ENCODE measurements around the gene DNAI7. TPM values are rescaled to one million over a fixed set of nuclear protein-coding genes. Genes with fewer than 3 reads are reported as not detected.

Gene DNAI7
- total RNA-seq, 2 donors from 2014 or later, result 1.6 TPM

GRCh38 chr12:25121916-25122315 is 73.0 kb downstream of the DNAI7 start:
- Mint-ChIP-seq H3K27ac (no peak overlapping the region), H3K4me3 (no peak overlapping the region), H3K4me1 (peaks cover 10% of the 10 kb centered on the region), H3K27me3 (ENCODE audit: insufficient read depth) (no peaks in the 10 kb centered on the region), H3K36me3 (ENCODE audit: low read depth) (no peaks in the 10 kb centered on the region), H3K9me3 (no peaks in the 10 kb centered on the region)
- TF ChIP-seq, protein P1, sequence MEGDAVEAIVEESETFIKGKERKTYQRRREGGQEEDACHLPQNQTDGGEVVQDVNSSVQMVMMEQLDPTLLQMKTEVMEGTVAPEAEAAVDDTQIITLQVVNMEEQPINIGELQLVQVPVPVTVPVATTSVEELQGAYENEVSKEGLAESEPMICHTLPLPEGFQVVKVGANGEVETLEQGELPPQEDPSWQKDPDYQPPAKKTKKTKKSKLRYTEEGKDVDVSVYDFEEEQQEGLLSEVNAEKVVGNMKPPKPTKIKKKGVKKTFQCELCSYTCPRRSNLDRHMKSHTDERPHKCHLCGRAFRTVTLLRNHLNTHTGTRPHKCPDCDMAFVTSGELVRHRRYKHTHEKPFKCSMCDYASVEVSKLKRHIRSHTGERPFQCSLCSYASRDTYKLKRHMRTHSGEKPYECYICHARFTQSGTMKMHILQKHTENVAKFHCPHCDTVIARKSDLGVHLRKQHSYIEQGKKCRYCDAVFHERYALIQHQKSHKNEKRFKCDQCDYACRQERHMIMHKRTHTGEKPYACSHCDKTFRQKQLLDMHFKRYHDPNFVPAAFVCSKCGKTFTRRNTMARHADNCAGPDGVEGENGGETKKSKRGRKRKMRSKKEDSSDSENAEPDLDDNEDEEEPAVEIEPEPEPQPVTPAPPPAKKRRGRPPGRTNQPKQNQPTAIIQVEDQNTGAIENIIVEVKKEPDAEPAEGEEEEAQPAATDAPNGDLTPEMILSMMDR (conservative IDR thresholded peaks at IDR 0.05), result no peak
- Histone ChIP-seq H3K27me3 (ENCODE audit: control insufficient read depth, insufficient read depth, low read length, poor library complexity, severe bottlenecking) (no peaks in the 10 kb centered on the region), H3K4me3 (ENCODE audit: low read length) (no peak overlapping the region), H3K9me3 (ENCODE audit: control insufficient read depth, low read length) (no peaks in the 10 kb centered on the region), H3K36me3 (ENCODE audit: control insufficient read depth, insufficient read depth, low read length) (no peaks in the 10 kb centered on the region), H3K27ac (ENCODE audit: low read depth, low read length) (no peak overlapping the region), H3K9ac (ENCODE audit: extremely low read depth, low read length, poor library complexity, severe bottlenecking) (no peak overlapping the region), H3K4me1 (ENCODE audit: control insufficient read depth, insufficient read depth, low read length) (no peaks in the 10 kb centered on the region)
- WGBS, 2 experiments (ENCODE audit: insufficient coverage in 1 of 2, insufficient read length in 1 of 2), result 100% methylated on average over 3 of the region's 3 CpGs; no CpG with 5 or more reads in 1 of the 2 experiments
- DNase-seq, result no peak

DNA sequence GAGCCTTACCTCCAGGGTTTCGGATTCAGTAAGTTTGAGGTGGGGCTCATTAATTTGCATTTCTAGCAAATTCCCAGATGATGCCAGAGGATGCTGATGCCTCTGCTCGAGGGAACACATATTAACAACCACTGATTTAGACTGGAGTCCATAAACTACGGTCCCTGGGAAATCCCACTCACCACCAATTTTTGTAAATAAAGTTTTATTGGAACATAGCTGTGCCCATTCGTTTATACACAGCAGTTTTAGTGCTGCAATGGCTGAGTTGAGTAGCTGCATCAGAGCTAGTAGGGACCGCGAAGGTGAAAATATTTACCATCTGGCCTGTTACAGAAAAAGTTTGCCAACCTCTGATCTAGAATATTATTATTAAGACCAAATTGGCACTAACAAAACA is 73.8 kb downstream of the DNAI7 start:
- no peak overlapping the region for H3K4me3 ChIP-seq (ENCODE audit: low read length)
- H3K36me3 ChIP-seq (ENCODE audit: control insufficient read depth, insufficient read depth, low read length), result no peaks in the 10 kb centered on the region
- no peaks in the 10 kb centered on the region for H3K9me3 ChIP-seq (ENCODE audit: control insufficient read depth, low read length)
- no peaks in the 10 kb centered on the region for H3K4me1 ChIP-seq (ENCODE audit: control insufficient read depth, insufficient read depth, low read length)
- H3K27ac ChIP-seq (ENCODE audit: low read depth, low read length), result no peak overlapping the region
- Mint-ChIP-seq H3K36me3 (ENCODE audit: low read depth) (no peaks in the 10 kb centered on the region), H3K27me3 (ENCODE audit: insufficient read depth) (no peaks in the 10 kb centered on the region), H3K4me1 (peaks cover 2% of the 10 kb centered on the region), H3K9me3 (no peaks in the 10 kb centered on the region), H3K27ac (no peak overlapping the region), H3K4me3 (no peak overlapping the region)
- TF ChIP-seq, protein P1 (conservative IDR thresholded peaks at IDR 0.05), result no peak
- no peak overlapping the region for H3K9ac ChIP-seq (ENCODE audit: extremely low read depth, low read length, poor library complexity, severe bottlenecking)
- WGBS, 2 experiments (ENCODE audit: insufficient coverage in 1 of 2, insufficient read length in 1 of 2), result 86 to 94% methylated on average over 5 to 6 of the region's 6 CpGs
- DNase-seq, result no peak
- no peaks in the 10 kb centered on the region for H3K27me3 ChIP-seq (ENCODE audit: control insufficient read depth, insufficient read depth, low read length, poor library complexity, severe bottlenecking)

- Histone ChIP-seq H3K27me3 (ENCODE audit: control insufficient read depth, insufficient read depth, low read length, poor library complexity, severe bottlenecking) (no peaks in the 10 kb centered on the region), H3K4me3 (ENCODE audit: low read length) (no peak overlapping the region), H3K9ac (ENCODE audit: extremely low read depth, low read length, poor library complexity, severe bottlenecking) (no peak overlapping the region), H3K36me3 (ENCODE audit: control insufficient read depth, insufficient read depth, low read length) (no peaks in the 10 kb centered on the region), H3K4me1 (ENCODE audit: control insufficient read depth, insufficient read depth, low read length) (no peaks in the 10 kb centered on the region), H3K27ac (ENCODE audit: low read depth, low read length) (no peak overlapping the region), H3K9me3 (ENCODE audit: control insufficient read depth, low read length) (no peaks in the 10 kb centered on the region)
- H3K27ac Mint-ChIP-seq, result no peak overlapping the region
- no peak overlapping the region for H3K4me3 Mint-ChIP-seq
- TF ChIP-seq, protein P1 (conservative IDR thresholded peaks at IDR 0.05), result peak; percentile 82
- WGBS, 2 experiments (ENCODE audit: insufficient coverage in 1 of 2, insufficient read length in 1 of 2), result 100% methylated on average over 1 of the region's 1 CpG; no CpG with 5 or more reads in 1 of the 2 experiments
- H3K9me3 Mint-ChIP-seq, result no peaks in the 10 kb centered on the region
- DNase-seq, result no peak
- H3K27me3 Mint-ChIP-seq (ENCODE audit: insufficient read depth), result no peaks in the 10 kb centered on the region
- H3K4me1 Mint-ChIP-seq, result no peaks in the 10 kb centered on the region
- H3K36me3 Mint-ChIP-seq (ENCODE audit: low read depth), result no peaks in the 10 kb centered on the region
These were observed 75.9 kb downstream of the DNAI7 start for GRCh38 chr12:25119020-25119419.

Measured in endodermal cell (in vitro differentiated cells).